ENCODE measurements around the gene PDE4C. TPM values are rescaled to one million over a fixed set of nuclear protein-coding genes. Genes with fewer than 3 reads are reported as not detected.

Gene PDE4C
- total RNA-seq, 2 donors from 2014 or later, result 0.27 to 1.6 TPM

- Histone ChIP-seq H3K27me3 (replicated peaks; ENCODE audit: insufficient read depth) (peaks cover 16% of the 10 kb centered on the region), H3K9me3 (no peaks in the 10 kb centered on the region), H3K4me1 (replicated peaks) (peaks cover 6% of the 10 kb centered on the region), H3K4me3 (no peak overlapping the region), H3K36me3 (no peaks in the 10 kb centered on the region), H3K27ac (no peak overlapping the region)
- WGBS, result 85% methylated on average over 22 of the region's 25 CpGs
- intact Hi-C loops (cut with DNase I), result no loop called here
- no peak for TF ChIP-seq CTCF (IDR thresholded peaks at IDR 0.05)
- TF ChIP-seq POLR2AphosphoS5 (IDR thresholded peaks at IDR 0.05), result no peak
- no peak for DNase-seq (ENCODE audit: low spot score)
Measured at GRCh38 chr19:18221815-18222725, 4.2 kb downstream of the PDE4C start.

GRCh38 chr19:18220632-18221275 lies 5.5 kb downstream of the PDE4C start:
- H3K4me1 ChIP-seq (replicated peaks), result peaks cover 6% of the 10 kb centered on the region
- intact Hi-C loops (cut with DNase I), result no loop called here
- no peaks in the 10 kb centered on the region for H3K9me3 ChIP-seq
- 9% methylated on average over 31 of the region's 33 CpGs for WGBS
- peaks cover 11% of the 10 kb centered on the region for H3K27me3 ChIP-seq (replicated peaks; ENCODE audit: insufficient read depth)
- DNase-seq (ENCODE audit: low spot score), result no peak
- H3K36me3 ChIP-seq, result no peaks in the 10 kb centered on the region
- no peak overlapping the region for H3K27ac ChIP-seq
- no peak overlapping the region for H3K4me3 ChIP-seq
- TF ChIP-seq CTCF (IDR thresholded peaks at IDR 0.05) (no peak), POLR2AphosphoS5 (IDR thresholded peaks at IDR 0.05) (no peak), POLR2A (IDR thresholded peaks at IDR 0.05) (no peak)

GRCh38 chr19:18219911-18220631 lies 6.2 kb downstream of the PDE4C start:
- intact Hi-C loops (cut with DNase I), result no loop called here
- Histone ChIP-seq H3K36me3 (no peaks in the 10 kb centered on the region), H3K27ac (no peak overlapping the region), H3K9me3 (no peaks in the 10 kb centered on the region), H3K4me3 (no peak overlapping the region), H3K4me1 (replicated peaks) (peaks cover 5% of the 10 kb centered on the region), H3K27me3 (replicated peaks; ENCODE audit: insufficient read depth) (peaks cover 5% of the 10 kb centered on the region)
- WGBS, result 56% methylated on average over 28 of the region's 28 CpGs
- TF ChIP-seq CTCF (IDR thresholded peaks at IDR 0.05), result no peak
- no peak for TF ChIP-seq POLR2A (IDR thresholded peaks at IDR 0.05)
- TF ChIP-seq POLR2AphosphoS5 (IDR thresholded peaks at IDR 0.05), result no peak
- no peak for DNase-seq (ENCODE audit: low spot score)

GRCh38 chr19:18218600-18218999 lies 7.6 kb downstream of the PDE4C start:
- no peak for TF ChIP-seq POLR2AphosphoS5 (IDR thresholded peaks at IDR 0.05)
- TF ChIP-seq POLR2A (IDR thresholded peaks at IDR 0.05), result no peak
- no peak for TF ChIP-seq CTCF (IDR thresholded peaks at IDR 0.05)
- intact Hi-C loops (cut with DNase I), result no loop called here
- WGBS, result 86% methylated on average over 3 of the region's 3 CpGs

More at GRCh38 chr19:18218600-18218999, 7.6 kb downstream of the PDE4C start:
- no peak overlapping the region for H3K27ac ChIP-seq
- DNase-seq (ENCODE audit: low spot score), result no peak
- H3K27me3 ChIP-seq (replicated peaks; ENCODE audit: insufficient read depth), result no peaks in the 10 kb centered on the region
- no peaks in the 10 kb centered on the region for H3K4me1 ChIP-seq (replicated peaks)
- H3K4me3 ChIP-seq, result no peak overlapping the region
- H3K9me3 ChIP-seq, result no peaks in the 10 kb centered on the region
- no peaks in the 10 kb centered on the region for H3K36me3 ChIP-seq

Data from prostate gland (tissue), 2 donors.